NCI-H748 (cell line): ENCODE measurements around the gene TPH1.
"Not testable (repeated sequence)": the region's sequence is repeated elsewhere in the genome, so short reads cannot be mapped to it uniquely, and the experiment has no call there.

Experiments
- DNase-seq: peaks from one replicate; lab custom pipeline; 2025; ENCODE audit not compliant: unreplicated experiment; lab: John Stamatoyannopoulos, UW

The TPH1 gene

DNA sequence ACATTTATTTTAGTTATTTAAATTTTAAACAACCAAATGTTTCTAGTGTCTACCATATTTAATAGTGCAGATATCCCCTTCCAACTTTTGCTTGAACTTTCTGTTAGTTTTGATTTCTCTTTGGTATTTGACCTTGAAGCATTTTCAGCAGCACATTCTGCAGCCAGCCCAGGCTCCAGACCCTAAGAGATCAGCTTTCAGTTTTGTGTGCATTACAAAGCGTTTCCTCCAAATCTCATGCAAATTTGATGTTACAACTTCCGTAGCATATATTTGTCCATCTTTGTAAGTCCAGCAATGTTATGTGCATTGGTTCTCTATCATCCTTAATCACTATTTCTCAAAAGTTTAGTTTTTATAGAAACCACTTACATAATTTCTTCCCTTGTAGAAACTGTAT is 18.6 kb downstream of the TPH1 start:
- DNase-seq = no peak

GRCh38 chr11:18022419-18022818 is 23.6 kb downstream of the TPH1 start:
- DNase-seq = no peak

GRCh38 chr11:18019650-18020049 is 26.4 kb downstream of the TPH1 start:
- DNase-seq = no peak

- DNase-seq = no peak
These were observed 29.3 kb downstream of the TPH1 start for GRCh38 chr11:18016789-18017188.

DNA sequence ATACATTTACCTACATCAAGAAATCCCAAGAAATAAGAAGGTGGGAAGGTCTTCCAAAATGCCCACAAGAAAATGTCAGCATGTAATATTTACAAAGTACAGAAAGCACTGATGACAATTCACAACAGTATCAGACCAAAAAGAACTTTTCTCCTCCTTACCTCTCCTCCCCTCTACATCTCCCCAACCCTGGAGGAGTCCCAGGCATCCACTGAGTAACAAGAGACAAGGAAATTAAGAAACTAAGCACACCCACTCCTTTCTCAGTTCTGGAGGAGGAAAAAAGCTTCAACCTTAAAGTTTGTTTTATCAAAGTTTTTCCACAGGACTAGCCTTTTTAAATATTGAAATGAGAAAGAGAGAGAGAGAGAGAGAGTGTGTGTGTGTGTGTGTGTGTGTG is 31.2 kb downstream of the TPH1 start:
- DNase-seq = no peak

- peak; percentile 61 for DNase-seq
These were observed 32.1 kb downstream of the TPH1 start for GRCh38 chr11:18013790-18014507.

DNA sequence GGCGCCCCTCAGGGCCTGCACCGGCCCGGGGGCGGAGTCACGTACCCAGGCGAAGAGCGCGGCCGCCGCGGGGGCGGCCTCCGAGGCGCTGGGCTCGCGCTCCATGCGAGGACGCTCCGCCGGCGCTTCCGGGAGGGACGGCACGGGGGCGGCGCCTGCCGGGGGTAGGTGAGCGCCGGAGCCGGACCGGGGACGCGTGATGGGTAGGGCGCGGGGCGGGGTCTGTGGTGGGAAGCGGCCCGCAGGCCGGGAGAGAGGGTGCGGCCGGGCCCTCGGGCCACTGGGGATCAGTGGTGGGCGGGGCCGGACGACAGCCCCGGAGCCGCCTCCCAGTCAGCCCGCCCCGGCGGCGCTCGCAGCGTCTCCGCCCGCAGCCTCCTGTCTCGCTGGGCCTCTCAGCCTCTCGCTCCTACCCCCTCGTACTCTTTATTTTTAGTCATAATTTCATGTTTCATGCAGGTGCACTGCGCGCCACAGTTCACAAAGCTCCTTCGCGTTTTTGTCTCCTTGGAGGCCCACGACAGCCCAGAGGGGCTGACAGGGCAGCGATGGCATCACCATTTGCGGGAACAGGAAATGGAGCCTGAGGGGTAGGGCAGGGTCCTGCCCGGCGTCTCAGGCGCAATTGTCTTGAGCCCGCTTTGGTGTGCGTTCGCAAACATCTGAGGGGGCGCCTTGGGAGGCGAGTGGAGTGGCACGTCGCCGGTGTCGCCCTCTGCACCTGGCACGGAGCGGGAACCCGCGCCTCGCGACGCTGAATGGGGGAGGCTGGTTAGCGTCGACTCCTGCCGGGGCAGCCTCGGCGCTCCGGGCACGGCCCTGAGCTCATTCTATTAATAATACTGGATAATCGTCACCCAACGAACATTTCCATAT is 32.9 kb downstream of the TPH1 start, which contains the start of gene SERGEF:
TSS of gene SERGEF (minus strand) at position 142 of the 876 bp plus-strand sequence. CDS start at position 105, 37 bp downstream.
- DNase-seq = peak; percentile 97

- peak; percentile 70 for DNase-seq
These were observed 33.8 kb downstream of the TPH1 start for GRCh38 chr11:18012122-18012905.

GRCh38 chr11:18011633-18012032 is 34.4 kb downstream of the TPH1 start:
- peak; percentile 38 for DNase-seq

DNA sequence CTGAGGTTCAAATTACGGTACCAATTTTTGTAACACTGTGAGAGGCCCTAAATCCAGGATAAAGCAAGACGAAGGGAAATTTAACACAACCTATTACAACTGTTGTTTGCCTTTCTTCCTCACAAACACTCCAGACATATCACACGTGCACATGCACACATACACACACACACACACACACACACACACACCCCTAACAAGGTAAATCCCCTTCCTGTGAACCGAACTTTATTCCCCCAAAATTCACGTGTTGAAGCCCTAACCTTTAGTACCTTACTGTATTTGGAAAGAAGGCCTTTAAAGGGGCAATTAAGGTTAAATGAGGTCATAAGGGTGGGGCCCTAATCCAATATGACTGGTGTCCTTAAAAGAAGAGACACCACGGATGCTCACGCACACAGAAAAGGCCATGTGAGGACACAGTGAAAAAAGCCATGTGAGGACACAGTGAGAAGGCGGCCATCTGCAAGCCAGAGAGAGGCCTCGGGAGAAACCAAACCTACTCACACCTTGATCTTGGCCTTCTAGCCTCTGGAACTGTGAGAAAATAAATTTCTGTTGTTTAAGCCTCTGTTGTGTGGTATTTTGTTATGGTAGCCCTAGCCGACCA is 35.0 kb downstream of the TPH1 start:
- peak; percentile 58 for DNase-seq

DNA sequence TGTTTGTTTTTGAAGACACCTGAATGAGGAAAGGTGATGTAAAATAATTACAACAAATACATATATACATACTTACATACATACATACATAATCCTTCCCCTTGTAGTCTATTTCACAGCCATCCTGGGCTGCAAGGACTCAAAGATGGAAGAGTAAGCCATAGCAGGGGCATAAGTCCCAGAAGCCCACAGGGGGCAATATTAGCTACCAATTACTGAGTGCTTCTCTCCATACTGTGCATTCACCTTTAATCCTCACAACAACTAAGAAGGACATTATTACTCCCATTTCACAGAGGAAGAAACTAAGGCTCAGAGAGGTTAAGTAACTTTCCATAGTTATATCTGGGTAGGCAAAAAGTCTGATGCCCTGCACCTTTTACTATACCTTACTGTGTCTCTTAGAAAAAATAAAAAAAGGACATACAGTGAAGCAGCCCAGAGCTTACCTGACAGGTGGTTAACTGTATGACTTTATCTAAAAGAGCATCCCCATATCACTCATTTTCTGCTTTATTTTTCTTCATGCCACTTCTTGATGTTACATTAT is 35.9 kb downstream of the TPH1 start:
- peak; percentile 42 for DNase-seq

DNA sequence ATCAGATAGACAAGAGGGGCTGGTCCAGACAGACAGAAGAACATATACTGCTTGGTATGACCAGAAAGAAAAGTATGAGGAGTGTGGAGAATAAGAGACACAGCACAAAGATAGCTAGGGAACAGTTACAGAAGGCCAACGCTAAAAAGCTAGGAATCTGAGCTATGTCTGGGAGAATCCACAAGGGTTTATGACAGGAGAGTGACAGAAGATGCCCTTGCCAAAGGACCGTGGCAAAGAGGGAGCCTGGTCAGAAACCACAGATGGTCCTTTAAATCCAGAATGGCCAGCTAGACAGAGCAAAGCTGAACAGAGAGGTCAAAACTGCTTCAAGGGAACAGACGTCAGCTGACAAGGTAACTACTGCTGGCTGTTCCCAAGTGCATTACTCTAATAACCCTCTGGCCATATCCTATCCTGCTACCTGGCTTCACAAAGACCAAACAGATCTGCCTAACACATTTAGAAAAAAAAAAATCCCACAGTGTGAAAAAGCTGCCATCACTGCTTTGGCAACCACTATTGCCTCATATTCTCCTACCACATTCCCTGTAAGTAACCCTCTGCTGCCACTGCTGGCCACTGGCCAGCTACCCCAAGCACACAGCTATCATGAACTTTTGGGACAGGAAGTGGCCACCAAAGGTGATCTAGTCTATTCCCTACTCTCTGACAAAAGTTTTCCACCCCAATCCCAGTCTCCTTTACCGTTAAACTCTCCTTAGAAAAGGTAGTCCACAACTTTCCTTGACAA is 40.5 kb downstream of the TPH1 start:
- DNase-seq = no peak

DNA sequence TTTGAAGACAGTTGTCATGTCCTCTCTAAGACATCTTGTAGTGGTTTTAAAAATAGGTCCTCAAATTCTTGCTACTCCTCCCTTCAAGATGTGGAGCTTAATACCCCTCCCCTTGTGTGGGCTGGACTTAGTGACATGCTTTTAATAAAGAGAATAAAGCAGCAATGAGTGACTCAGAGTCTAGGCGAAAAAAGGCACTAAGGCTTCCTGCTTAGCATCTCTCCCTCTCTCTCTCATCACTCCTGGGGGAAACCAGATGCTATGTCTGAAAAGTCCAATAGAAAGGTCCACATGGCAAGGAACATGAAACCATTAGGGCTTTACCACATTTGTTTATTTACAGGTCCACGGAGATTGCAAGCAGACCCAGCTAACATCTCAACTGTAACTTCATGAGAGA is 44.9 kb downstream of the TPH1 start:
- no peak for DNase-seq

DNA sequence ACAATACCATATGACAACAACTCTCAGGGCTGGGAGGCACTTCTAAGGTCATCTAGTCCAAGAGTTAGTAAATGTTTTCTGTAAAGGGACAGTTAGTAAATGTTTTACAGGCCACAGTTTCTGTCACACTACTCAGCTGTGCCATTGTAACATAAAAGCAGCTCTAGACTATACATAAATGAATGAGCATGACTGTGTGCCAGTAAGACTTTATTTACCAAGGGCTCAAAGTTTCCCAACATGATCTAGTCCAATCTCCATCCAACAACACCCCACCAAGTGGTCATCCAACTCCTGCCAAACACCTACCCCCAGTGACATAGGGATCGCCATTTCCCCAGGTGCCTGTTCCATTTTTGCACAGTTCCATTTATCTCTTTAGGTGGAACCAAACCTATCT is 45.3 kb downstream of the TPH1 start:
- DNase-seq = no peak

- not testable (repeated sequence) for DNase-seq
These were observed 45.9 kb downstream of the TPH1 start for GRCh38 chr11:18000128-18000527.
